ENCODE results near the gene LRIG3.

LRIG3 gene

GRCh38 chr12:58850826-58851225 lies 69.5 kb downstream of the LRIG3 start:
- DNase-seq, result no peak

GRCh38 chr12:58847901-58848600 lies 72.3 kb downstream of the LRIG3 start:
- DNase-seq, result no peak

GRCh38 chr12:58844161-58844560 lies 76.1 kb downstream of the LRIG3 start:
- no peak for DNase-seq

- DNase-seq, result no peak
Measured at GRCh38 chr12:58841058-58841798, 79.1 kb downstream of the LRIG3 start.

GRCh38 chr12:58833853-58834252 lies 86.5 kb downstream of the LRIG3 start:
- peak in 1 of 2 experiments; percentile 5 for DNase-seq

- no peak for DNase-seq
Measured at GRCh38 chr12:58832920-58833319, 87.4 kb downstream of the LRIG3 start.

Data from SW 1271 (cell line).